ENCODE data around the gene FOXP2.

Gene FOXP2

GRCh38 chr7:114656466-114656865, 241.9 kb downstream of the FOXP2 start:
- no peak for DNase-seq (ENCODE audit: low read depth)
- H3K4me3 ChIP-seq (ENCODE audit: control insufficient read depth, low read depth, low read length): no peak overlapping the region
- no peak for TF ChIP-seq CTCF (conservative IDR thresholded peaks at IDR 0.05; ENCODE audit: control insufficient read depth, insufficient read depth, low read depth, low read length)

GRCh38 chr7:114657279-114657678, 242.7 kb downstream of the FOXP2 start:
- TF ChIP-seq CTCF (conservative IDR thresholded peaks at IDR 0.05; ENCODE audit: control insufficient read depth, insufficient read depth, low read depth, low read length): no peak
- no peak for DNase-seq (ENCODE audit: low read depth)
- no peak overlapping the region for H3K4me3 ChIP-seq (ENCODE audit: control insufficient read depth, low read depth, low read length)

- no peak overlapping the region for H3K4me3 ChIP-seq (ENCODE audit: control insufficient read depth, low read depth, low read length)
- TF ChIP-seq CTCF (conservative IDR thresholded peaks at IDR 0.05; ENCODE audit: control insufficient read depth, insufficient read depth, low read depth, low read length): no peak
- DNase-seq (ENCODE audit: low read depth): no peak
Observed at GRCh38 chr7:114658216-114658615, 243.6 kb downstream of the FOXP2 start.

- no peak for DNase-seq (ENCODE audit: low read depth)
- no peak for TF ChIP-seq CTCF (conservative IDR thresholded peaks at IDR 0.05; ENCODE audit: control insufficient read depth, insufficient read depth, low read depth, low read length)
- no peak overlapping the region for H3K4me3 ChIP-seq (ENCODE audit: control insufficient read depth, low read depth, low read length)
Observed at GRCh38 chr7:114659409-114660125, 245.0 kb downstream of the FOXP2 start.

GRCh38 chr7:114660126-114660486, 245.5 kb downstream of the FOXP2 start:
- DNase-seq (ENCODE audit: low read depth): no peak
- no peak for TF ChIP-seq CTCF (conservative IDR thresholded peaks at IDR 0.05; ENCODE audit: control insufficient read depth, insufficient read depth, low read depth, low read length)
- no peak overlapping the region for H3K4me3 ChIP-seq (ENCODE audit: control insufficient read depth, low read depth, low read length)

GRCh38 chr7:114660753-114661152, 246.1 kb downstream of the FOXP2 start:
- DNase-seq (ENCODE audit: low read depth): no peak
- H3K4me3 ChIP-seq (ENCODE audit: control insufficient read depth, low read depth, low read length): no peak overlapping the region
- no peak for TF ChIP-seq CTCF (conservative IDR thresholded peaks at IDR 0.05; ENCODE audit: control insufficient read depth, insufficient read depth, low read depth, low read length)
